ENCODE measurements around the gene ZNF454.

ZNF454 gene

DNA sequence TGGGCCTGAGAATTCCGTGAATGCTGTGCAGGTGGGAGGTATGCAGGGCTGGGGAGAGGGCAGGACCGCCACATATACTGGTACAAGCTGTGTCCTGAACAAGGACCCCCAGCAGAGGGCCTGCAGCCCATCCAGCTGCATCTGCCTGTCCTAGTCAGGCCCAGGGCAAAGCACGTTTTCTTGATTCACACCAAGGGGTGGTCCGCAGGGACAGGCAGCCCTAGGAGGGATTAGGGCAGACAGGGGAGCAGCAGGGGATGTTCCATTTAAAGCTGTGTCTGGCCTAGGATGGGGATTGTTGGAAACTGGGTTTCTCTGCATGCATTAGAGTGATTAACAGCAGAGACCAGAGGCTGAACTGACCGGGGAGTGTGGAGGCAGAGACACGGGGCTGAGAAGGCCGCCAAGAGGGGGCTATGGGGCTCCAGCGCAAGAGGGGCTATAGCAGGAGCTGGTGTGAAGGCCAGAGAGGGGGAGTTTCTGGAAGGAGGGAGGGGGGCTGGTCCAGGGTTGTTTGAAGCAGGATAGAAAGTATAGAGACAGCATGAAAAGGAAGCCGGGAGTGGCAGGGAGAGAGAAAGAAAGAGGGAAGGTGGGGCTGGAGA, 51.4 kb downstream of the ZNF454 start:
- DNase-seq (ENCODE audit: low spot score) (no peak), ATAC-seq (ENCODE audit: low read depth) (no peak)
- no peak overlapping the region for H3K4me3 ChIP-seq (ENCODE audit: severe bottlenecking)
- H3K36me3 ChIP-seq (ENCODE audit: low read depth): no peaks in the 10 kb centered on the region
- H3K27me3 ChIP-seq (ENCODE audit: insufficient read depth, poor library complexity, severe bottlenecking): peaks cover 21% of the 10 kb centered on the region
- H3K4me1 ChIP-seq (ENCODE audit: insufficient read depth, poor library complexity, severe bottlenecking): no peaks in the 10 kb centered on the region
- no peak overlapping the region for H3K27ac ChIP-seq (ENCODE audit: poor library complexity, severe bottlenecking)
- TF ChIP-seq, protein P1, sequence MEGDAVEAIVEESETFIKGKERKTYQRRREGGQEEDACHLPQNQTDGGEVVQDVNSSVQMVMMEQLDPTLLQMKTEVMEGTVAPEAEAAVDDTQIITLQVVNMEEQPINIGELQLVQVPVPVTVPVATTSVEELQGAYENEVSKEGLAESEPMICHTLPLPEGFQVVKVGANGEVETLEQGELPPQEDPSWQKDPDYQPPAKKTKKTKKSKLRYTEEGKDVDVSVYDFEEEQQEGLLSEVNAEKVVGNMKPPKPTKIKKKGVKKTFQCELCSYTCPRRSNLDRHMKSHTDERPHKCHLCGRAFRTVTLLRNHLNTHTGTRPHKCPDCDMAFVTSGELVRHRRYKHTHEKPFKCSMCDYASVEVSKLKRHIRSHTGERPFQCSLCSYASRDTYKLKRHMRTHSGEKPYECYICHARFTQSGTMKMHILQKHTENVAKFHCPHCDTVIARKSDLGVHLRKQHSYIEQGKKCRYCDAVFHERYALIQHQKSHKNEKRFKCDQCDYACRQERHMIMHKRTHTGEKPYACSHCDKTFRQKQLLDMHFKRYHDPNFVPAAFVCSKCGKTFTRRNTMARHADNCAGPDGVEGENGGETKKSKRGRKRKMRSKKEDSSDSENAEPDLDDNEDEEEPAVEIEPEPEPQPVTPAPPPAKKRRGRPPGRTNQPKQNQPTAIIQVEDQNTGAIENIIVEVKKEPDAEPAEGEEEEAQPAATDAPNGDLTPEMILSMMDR (IDR thresholded peaks at IDR 0.05; ENCODE audit: poor library complexity, severe bottlenecking): no peak
- peaks cover 27% of the 10 kb centered on the region for H3K9me3 ChIP-seq (ENCODE audit: severe bottlenecking)

DNA sequence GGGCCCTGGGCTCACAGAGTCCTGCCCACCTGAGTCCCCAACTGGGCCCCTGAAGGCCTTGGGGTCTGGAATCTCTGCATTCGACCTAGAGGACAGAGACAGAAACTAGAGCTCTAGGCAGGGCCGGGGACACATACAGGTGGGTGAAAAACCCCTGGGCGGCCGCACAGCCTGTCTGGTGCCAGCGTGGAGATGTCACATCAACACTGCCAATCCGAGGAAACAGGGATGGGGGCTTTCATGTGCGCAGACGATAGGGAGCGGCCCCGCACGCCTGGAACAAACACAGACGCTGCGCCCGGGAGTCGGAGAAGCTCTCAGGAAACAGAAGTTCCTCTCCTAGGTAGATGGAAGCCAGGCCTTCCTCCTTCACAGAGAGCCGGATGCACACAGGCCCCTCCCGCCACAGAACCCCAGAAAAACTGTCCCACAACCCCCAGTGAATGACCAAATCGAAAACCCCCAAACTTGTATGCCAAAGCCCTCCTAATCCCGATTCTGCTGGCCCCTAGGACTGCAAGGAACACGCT, 52.3 kb downstream of the ZNF454 start:
- Histone ChIP-seq H3K4me1 (ENCODE audit: insufficient read depth, poor library complexity, severe bottlenecking) (no peaks in the 10 kb centered on the region), H3K9me3 (ENCODE audit: severe bottlenecking) (peaks cover 26% of the 10 kb centered on the region), H3K36me3 (ENCODE audit: low read depth) (no peaks in the 10 kb centered on the region), H3K27me3 (ENCODE audit: insufficient read depth, poor library complexity, severe bottlenecking) (peaks cover 21% of the 10 kb centered on the region), H3K27ac (ENCODE audit: poor library complexity, severe bottlenecking) (no peak overlapping the region), H3K4me3 (ENCODE audit: severe bottlenecking) (no peak overlapping the region)
- TF ChIP-seq, protein P1 (IDR thresholded peaks at IDR 0.05; ENCODE audit: poor library complexity, severe bottlenecking): no peak
- DNase-seq (ENCODE audit: low spot score) (no peak), ATAC-seq (ENCODE audit: low read depth) (no peak)

DNA sequence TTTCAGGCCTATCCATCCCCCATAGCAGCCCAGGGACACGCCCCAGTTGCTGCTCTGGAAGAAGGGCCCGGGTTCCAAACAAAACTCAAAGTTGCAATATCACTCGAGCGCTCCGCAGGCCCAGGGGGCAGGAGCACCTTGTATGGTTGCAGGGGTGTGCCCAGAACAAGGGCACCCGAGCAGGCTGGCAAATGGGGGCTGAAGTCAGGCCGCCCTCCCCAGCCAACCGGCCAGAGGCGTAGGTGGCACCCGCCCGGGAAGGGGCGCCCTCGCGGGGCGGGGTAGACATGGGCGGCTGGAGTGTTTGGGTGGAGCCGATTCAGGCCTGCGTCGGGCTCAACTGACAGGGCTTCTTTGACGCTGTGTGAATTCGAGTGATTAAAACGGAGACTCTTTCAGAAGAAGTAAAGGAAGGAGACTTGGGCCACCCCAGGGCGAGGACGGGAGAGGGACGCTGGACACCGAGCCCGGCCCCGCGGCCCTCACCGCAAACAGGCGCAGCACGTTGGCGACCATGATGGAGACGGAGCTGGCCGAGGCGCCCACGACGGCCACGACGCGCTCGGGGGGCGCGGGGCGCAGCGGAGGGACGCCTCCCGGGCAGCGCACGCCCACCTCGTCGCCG, 53.1 kb downstream of the ZNF454 start:
- ATAC-seq (ENCODE audit: low read depth) (no peak), DNase-seq (ENCODE audit: low spot score) (no peak)
- H3K27me3 ChIP-seq (ENCODE audit: insufficient read depth, poor library complexity, severe bottlenecking): peaks cover 21% of the 10 kb centered on the region
- H3K9me3 ChIP-seq (ENCODE audit: severe bottlenecking): peaks cover 21% of the 10 kb centered on the region
- no peak overlapping the region for H3K4me3 ChIP-seq (ENCODE audit: severe bottlenecking)
- TF ChIP-seq, protein P1 (IDR thresholded peaks at IDR 0.05; ENCODE audit: poor library complexity, severe bottlenecking): no peak
- no peak overlapping the region for H3K27ac ChIP-seq (ENCODE audit: poor library complexity, severe bottlenecking)
- no peaks in the 10 kb centered on the region for H3K4me1 ChIP-seq (ENCODE audit: insufficient read depth, poor library complexity, severe bottlenecking)
- H3K36me3 ChIP-seq (ENCODE audit: low read depth): no peaks in the 10 kb centered on the region

DNA sequence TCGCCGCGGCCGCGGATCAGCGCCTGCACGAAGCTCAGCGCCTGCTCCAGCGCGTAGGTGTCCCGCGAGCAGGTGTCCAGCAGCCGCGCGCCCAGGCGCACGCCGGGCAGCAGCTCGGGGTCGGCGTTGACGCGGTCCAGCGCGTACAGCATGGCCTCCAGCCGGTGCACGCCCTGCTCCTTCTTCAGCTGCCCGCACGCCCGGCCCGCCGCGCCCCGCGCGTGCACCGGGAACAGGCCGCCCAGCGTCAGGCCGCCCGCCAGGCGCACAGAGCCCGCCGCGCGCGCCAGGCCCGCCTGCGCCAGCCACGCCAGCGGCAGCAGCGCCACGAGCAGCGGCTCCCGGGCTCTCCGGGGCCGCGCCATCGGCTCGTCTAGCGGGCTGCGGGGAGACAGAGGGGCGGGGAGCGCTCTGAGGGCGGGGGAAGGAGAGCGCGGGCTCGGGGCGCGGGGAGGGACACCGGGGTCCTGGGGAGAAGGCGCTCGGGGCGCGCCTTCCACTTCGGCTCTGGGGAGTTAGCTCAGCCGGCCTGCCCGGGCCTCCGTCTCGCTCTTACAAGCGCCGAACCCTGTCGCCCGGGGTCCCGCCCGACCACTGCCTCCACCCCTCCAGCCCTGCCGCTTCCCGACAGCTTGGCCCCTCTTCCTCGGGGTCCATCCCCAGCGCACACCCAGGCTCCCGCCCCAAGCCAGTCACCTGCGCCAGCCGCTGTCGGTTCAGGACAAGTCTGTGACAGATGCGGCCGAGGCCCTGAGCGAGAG, 53.8 kb downstream of the ZNF454 start, which contains the start of gene GRM6:
TSS of gene GRM6 (minus strand) at position 741 of the 761 bp plus-strand sequence. CDS start at position 365, 376 bp downstream.
- TF ChIP-seq, protein P1 (IDR thresholded peaks at IDR 0.05; ENCODE audit: poor library complexity, severe bottlenecking): no peak
- ATAC-seq (ENCODE audit: low read depth) (no peak), DNase-seq (ENCODE audit: low spot score) (peak; percentile 69)
- H3K36me3 ChIP-seq (ENCODE audit: low read depth): no peaks in the 10 kb centered on the region
- no peak within 1 kb of the TSS for H3K4me3 ChIP-seq (ENCODE audit: severe bottlenecking)
- no peak within 1 kb of the TSS for H3K27ac ChIP-seq (ENCODE audit: poor library complexity, severe bottlenecking)
- no peaks in the 10 kb centered on the region for H3K4me1 ChIP-seq (ENCODE audit: insufficient read depth, poor library complexity, severe bottlenecking)
- H3K27me3 ChIP-seq (ENCODE audit: insufficient read depth, poor library complexity, severe bottlenecking): peaks cover 21% of the 10 kb centered on the region
- H3K9me3 ChIP-seq (ENCODE audit: severe bottlenecking): peaks cover 16% of the 10 kb centered on the region
